ENCODE results near the gene TGFA. TPM values are rescaled to one million over a fixed set of nuclear protein-coding genes. Genes with fewer than 3 reads are reported as not detected.

TGFA gene
- total RNA-seq, 1 donor from 2014 or later: 9.1 TPM

DNA sequence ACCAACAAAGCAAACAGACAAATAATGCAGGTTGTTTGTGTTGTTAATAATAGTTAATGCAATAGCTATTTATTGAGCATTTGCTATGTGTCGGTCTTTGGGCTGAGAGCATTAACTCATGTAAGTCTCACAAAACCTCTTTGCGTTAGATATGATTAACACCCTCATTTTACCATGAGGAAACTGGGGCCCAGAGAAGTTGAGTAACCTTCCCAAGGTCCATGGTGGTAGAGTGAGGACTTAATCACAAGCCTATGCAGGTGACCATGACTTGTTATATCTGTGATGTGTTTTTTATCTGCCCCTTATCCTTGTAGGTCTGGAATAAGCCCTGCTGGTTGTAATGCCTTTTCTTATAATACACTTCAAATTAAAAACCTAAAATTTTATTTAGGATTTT, 127.3 kb downstream of the TGFA start:
- intact Hi-C loops (cut with DNase I): no loop called here
- no peak overlapping the region for H3K4me3 ChIP-seq
- DNase-seq (no peak), ATAC-seq (no peak)
- no peak overlapping the region for H3K27ac ChIP-seq
- no peaks in the 10 kb centered on the region for H3K9me3 ChIP-seq
- H3K36me3 ChIP-seq: no peaks in the 10 kb centered on the region
- TF ChIP-seq, protein P1, sequence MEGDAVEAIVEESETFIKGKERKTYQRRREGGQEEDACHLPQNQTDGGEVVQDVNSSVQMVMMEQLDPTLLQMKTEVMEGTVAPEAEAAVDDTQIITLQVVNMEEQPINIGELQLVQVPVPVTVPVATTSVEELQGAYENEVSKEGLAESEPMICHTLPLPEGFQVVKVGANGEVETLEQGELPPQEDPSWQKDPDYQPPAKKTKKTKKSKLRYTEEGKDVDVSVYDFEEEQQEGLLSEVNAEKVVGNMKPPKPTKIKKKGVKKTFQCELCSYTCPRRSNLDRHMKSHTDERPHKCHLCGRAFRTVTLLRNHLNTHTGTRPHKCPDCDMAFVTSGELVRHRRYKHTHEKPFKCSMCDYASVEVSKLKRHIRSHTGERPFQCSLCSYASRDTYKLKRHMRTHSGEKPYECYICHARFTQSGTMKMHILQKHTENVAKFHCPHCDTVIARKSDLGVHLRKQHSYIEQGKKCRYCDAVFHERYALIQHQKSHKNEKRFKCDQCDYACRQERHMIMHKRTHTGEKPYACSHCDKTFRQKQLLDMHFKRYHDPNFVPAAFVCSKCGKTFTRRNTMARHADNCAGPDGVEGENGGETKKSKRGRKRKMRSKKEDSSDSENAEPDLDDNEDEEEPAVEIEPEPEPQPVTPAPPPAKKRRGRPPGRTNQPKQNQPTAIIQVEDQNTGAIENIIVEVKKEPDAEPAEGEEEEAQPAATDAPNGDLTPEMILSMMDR (IDR thresholded peaks at IDR 0.05): no peak
- no peaks in the 10 kb centered on the region for H3K27me3 ChIP-seq
- H3K4me1 ChIP-seq: no peaks in the 10 kb centered on the region

DNA sequence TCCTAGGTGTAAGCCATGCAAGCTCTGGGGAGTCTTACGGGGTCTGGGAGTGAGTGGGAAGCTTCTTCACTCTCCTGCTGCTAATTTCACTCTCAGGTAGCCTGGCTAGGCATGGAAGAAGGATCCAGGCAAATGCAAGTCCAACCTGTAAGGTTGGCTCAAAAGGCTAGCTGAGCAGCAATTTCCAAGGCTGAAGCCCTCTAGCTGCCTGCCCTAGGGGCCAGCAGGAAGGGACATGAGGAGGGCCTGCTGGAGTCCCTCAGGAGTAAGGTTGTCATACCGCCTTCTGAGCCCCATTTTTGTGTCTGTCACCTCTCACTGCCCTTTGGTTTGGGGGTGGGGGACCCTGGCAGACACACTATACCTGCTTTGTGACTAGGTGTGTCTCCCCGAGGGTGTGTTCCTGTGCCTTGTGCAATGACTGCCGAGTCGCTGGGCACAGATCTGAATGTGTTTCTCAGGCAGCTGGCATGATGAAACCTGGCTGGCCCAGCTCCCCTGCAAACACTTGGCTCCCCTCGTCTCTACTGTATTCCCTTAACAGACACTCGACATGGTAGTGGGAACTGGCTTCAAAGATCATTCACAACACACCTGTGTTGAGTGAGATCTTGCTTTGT, 127.8 kb downstream of the TGFA start:
- Histone ChIP-seq H3K4me3 (no peak overlapping the region), H3K27me3 (no peaks in the 10 kb centered on the region), H3K4me1 (no peaks in the 10 kb centered on the region), H3K9me3 (no peaks in the 10 kb centered on the region), H3K36me3 (no peaks in the 10 kb centered on the region), H3K27ac (no peak overlapping the region)
- DNase-seq (peak; percentile 79), ATAC-seq (peak; percentile 90)
- intact Hi-C loops (cut with DNase I): no loop called here
- TF ChIP-seq, protein P1 (IDR thresholded peaks at IDR 0.05): no peak

DNA sequence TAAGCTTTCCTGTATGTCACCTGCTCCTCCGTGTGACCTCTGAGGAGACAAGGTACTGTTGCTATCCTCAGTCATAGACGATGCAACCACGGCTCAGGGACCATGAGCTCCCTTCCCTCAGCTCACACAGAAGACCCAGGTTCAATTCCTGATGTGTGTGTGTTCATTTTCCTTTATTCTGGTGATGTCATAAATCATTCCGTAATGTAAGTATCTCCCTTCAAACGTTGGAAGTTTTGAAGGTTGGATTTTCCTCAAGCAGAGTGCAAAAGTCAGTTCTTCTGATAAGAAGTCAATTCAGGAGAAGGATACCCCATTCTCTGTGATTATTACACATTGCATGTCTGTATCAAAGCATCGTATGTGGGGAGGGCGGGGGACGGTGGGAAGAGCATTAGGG, 132.9 kb downstream of the TGFA start:
- TF ChIP-seq, protein P1 (IDR thresholded peaks at IDR 0.05): no peak
- Histone ChIP-seq H3K9me3 (no peaks in the 10 kb centered on the region), H3K36me3 (no peaks in the 10 kb centered on the region), H3K4me3 (no peak overlapping the region), H3K4me1 (no peaks in the 10 kb centered on the region), H3K27me3 (no peaks in the 10 kb centered on the region), H3K27ac (no peak overlapping the region)
- ATAC-seq: no peak
- no peak for DNase-seq
- intact Hi-C loops (cut with DNase I): no loop called here

DNA sequence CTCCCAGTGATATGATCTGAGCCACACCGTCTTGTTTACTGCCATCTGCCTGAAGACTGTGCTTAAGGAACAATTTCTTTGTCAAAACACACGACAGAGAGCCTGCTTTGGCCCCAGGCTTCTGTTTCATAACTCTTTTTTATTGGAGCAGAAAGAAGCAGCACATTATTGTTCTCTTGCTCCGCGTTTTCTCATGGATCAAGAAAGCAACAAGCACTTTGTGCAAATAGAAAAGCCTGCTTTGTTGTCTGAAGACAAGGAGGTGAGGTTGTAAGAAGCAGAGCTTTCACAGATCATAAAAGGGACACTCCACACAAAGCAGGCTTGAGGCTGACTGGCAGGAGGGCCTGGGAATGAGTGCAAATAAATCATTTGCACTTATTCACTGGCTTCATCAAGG, 133.5 kb downstream of the TGFA start:
- H3K9me3 ChIP-seq: no peaks in the 10 kb centered on the region
- TF ChIP-seq, protein P1 (IDR thresholded peaks at IDR 0.05): no peak
- no peak overlapping the region for H3K27ac ChIP-seq
- no peaks in the 10 kb centered on the region for H3K4me1 ChIP-seq
- intact Hi-C loops (cut with DNase I): no loop called here
- no peaks in the 10 kb centered on the region for H3K27me3 ChIP-seq
- H3K4me3 ChIP-seq: no peak overlapping the region
- DNase-seq (no peak), ATAC-seq (no peak)
- H3K36me3 ChIP-seq: no peaks in the 10 kb centered on the region

DNA sequence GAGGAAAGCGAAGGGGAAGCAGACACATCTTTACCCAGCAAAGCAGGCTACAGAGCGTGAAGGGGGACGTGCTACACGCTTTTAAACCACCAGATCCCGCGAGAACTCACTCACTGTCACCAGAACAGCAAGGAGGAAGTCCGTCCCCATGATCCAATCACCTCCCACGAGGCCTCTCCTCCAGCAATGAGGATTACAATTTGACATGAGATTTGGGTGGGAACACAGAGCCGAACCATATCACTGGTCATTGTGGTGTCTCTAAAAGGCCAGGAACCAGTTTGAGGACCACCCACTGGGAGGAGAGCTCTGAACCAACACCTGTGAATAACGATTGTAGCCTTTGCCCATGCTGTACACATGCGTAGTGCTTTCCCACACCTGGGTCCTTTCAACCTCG, 135.1 kb downstream of the TGFA start:
- TF ChIP-seq, protein P1 (IDR thresholded peaks at IDR 0.05): no peak
- no peak overlapping the region for H3K4me3 ChIP-seq

DNA sequence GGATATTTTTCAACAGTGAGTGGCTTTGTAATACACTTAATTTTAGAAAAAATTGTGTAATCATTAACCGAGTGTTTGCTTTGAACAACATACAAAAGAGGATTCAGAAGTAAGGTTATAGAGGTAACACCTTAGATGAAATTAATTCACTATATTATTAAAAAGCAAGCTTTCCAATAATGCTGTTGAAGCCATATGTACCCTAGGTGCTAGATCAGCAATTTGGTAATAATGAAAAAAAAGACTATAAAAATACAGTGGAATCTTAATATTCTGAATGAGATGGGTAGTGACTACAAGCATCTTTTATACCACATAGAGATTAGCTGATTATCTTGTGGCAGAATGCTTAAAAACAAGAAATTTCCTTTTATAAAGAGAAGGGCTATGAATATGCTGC, 136.6 kb downstream of the TGFA start:
- Histone ChIP-seq H3K36me3 (no peaks in the 10 kb centered on the region), H3K27me3 (no peaks in the 10 kb centered on the region), H3K9me3 (no peaks in the 10 kb centered on the region), H3K4me1 (no peaks in the 10 kb centered on the region), H3K27ac (no peak overlapping the region), H3K4me3 (no peak overlapping the region)
- no peak for ATAC-seq
- intact Hi-C loops (cut with DNase I): no loop called here
- TF ChIP-seq, protein P1 (IDR thresholded peaks at IDR 0.05): no peak
- DNase-seq: no peak

More for the DNA sequence above, 135.1 kb downstream of the TGFA start:
- no peak for ATAC-seq
- H3K36me3 ChIP-seq: no peaks in the 10 kb centered on the region
- H3K27me3 ChIP-seq: no peaks in the 10 kb centered on the region
- DNase-seq: no peak
- no peaks in the 10 kb centered on the region for H3K9me3 ChIP-seq
- no peaks in the 10 kb centered on the region for H3K4me1 ChIP-seq
- H3K27ac ChIP-seq: no peak overlapping the region
- intact Hi-C loops (cut with DNase I): no loop called here
